Upper lobe of right lung (tissue), 1 donor: ENCODE data around the gene SIAH2. TPM values are rescaled to one million over a fixed set of nuclear protein-coding genes. Genes with fewer than 3 reads are reported as not detected.

Source experiments
- ATAC-seq: fragments of 200-7000 bp; cut with Tn5 transposase; one replicate; pipeline ENCODE4 v1.9.1; 2020; ENCODE audit warnings: mild to moderate bottlenecking, moderate library complexity
- DNase-seq: peaks from one replicate; pipeline ENCODE4 v3.0.0-alpha.2; 2020
- H3K27ac ChIP-seq: fragments of 200-600 bp; one replicate; pipeline ENCODE4 v1.8.0; 2022
- H3K27me3 ChIP-seq: fragments of 200-600 bp; one replicate; pipeline ENCODE4 v1.8.0; 2022; ENCODE audit warnings: mild to moderate bottlenecking
- H3K36me3 ChIP-seq: fragments of 200-600 bp; one replicate; pipeline ENCODE4 v1.8.0; 2022
- H3K4me1 ChIP-seq: fragments of 200-600 bp; one replicate; pipeline ENCODE4 v1.8.0; 2022
- H3K4me3 ChIP-seq: fragments of 200-600 bp; one replicate; pipeline ENCODE4 v1.8.0; 2022; ENCODE audit warnings: mild to moderate bottlenecking
- H3K9me3 ChIP-seq: fragments of 200-600 bp; one replicate; pipeline ENCODE4 v1.8.0; 2022
- intact Hi-C: fragments of 100-400 bp; cut with DNase I; formaldehyde crosslinking; loops from one replicate; pipeline ENCODE4 v1.11.0; 2022
- total RNA-seq: library from RNA; stranded (reverse); fragmentation: NEBNext Ultra II Directional; extraction: Animal tissue kit (Norgen Biotek cat#: 25700); gene quantifications from one replicate; pipeline ENCODE4 v1.2.1, GENCODE V29; 2021
- TF ChIP-seq, protein P1 (sequence below): fragments of 200-600 bp; IDR thresholded peaks from one replicate; pipeline ENCODE4 v1.8.0; 2022; ENCODE audit warnings: antibody characterized with exemption
- donor health status: DM: no; HTN: yes; CAD: no; lungs with severe emphysema.

Gene SIAH2
- total RNA-seq, 1 donor from 2014 or later: 16.9 TPM

DNA sequence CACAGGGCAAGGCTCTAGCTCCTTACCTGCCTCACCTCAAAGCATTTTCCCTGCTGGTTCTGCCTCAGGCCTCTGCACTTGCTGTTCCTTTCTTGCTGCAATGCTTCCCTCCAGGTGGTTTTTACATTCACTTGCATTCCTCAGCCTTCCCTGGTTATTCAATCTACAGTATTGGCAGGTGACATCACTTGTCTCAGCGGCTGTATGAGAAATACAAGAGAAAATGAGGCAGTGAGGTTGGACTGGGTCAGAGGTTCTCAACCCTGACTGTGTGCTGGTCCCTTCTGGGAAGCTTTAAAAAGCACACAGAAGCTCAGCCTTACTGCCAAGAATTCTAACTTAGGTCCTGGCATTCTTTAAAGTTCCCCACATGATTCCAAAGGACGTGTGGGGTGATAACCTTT is 26.7 kb downstream of the SIAH2 start:
- no peak overlapping the region for H3K4me3 ChIP-seq
- TF ChIP-seq, protein P1, sequence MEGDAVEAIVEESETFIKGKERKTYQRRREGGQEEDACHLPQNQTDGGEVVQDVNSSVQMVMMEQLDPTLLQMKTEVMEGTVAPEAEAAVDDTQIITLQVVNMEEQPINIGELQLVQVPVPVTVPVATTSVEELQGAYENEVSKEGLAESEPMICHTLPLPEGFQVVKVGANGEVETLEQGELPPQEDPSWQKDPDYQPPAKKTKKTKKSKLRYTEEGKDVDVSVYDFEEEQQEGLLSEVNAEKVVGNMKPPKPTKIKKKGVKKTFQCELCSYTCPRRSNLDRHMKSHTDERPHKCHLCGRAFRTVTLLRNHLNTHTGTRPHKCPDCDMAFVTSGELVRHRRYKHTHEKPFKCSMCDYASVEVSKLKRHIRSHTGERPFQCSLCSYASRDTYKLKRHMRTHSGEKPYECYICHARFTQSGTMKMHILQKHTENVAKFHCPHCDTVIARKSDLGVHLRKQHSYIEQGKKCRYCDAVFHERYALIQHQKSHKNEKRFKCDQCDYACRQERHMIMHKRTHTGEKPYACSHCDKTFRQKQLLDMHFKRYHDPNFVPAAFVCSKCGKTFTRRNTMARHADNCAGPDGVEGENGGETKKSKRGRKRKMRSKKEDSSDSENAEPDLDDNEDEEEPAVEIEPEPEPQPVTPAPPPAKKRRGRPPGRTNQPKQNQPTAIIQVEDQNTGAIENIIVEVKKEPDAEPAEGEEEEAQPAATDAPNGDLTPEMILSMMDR: no peak
- H3K4me1 ChIP-seq: no peaks in the 10 kb centered on the region
- H3K27ac ChIP-seq: no peak overlapping the region
- no peaks in the 10 kb centered on the region for H3K9me3 ChIP-seq
- H3K36me3 ChIP-seq: peaks cover 2% of the 10 kb centered on the region
- no peak for DNase-seq
- no peak for ATAC-seq
- H3K27me3 ChIP-seq: no peaks in the 10 kb centered on the region
- intact Hi-C loops: no loop called here

GRCh38 chr3:150734795-150735119 is 28.2 kb downstream of the SIAH2 start:
- no peak overlapping the region for H3K4me3 ChIP-seq
- TF ChIP-seq, protein P1: no peak
- DNase-seq (no peak), ATAC-seq (no peak)
- H3K27me3 ChIP-seq: no peaks in the 10 kb centered on the region
- intact Hi-C loops: no loop called here
- H3K27ac ChIP-seq: no peak overlapping the region
- no peaks in the 10 kb centered on the region for H3K4me1 ChIP-seq
- H3K9me3 ChIP-seq: no peaks in the 10 kb centered on the region
- no peaks in the 10 kb centered on the region for H3K36me3 ChIP-seq

GRCh38 chr3:150733936-150734794 is 28.8 kb downstream of the SIAH2 start:
- intact Hi-C loops: no loop called here
- Histone ChIP-seq H3K27me3 (no peaks in the 10 kb centered on the region), H3K27ac (no peak overlapping the region), H3K36me3 (no peaks in the 10 kb centered on the region), H3K4me1 (no peaks in the 10 kb centered on the region), H3K4me3 (no peak overlapping the region), H3K9me3 (no peaks in the 10 kb centered on the region)
- TF ChIP-seq, protein P1: no peak
- DNase-seq (no peak), ATAC-seq (no peak)

DNA sequence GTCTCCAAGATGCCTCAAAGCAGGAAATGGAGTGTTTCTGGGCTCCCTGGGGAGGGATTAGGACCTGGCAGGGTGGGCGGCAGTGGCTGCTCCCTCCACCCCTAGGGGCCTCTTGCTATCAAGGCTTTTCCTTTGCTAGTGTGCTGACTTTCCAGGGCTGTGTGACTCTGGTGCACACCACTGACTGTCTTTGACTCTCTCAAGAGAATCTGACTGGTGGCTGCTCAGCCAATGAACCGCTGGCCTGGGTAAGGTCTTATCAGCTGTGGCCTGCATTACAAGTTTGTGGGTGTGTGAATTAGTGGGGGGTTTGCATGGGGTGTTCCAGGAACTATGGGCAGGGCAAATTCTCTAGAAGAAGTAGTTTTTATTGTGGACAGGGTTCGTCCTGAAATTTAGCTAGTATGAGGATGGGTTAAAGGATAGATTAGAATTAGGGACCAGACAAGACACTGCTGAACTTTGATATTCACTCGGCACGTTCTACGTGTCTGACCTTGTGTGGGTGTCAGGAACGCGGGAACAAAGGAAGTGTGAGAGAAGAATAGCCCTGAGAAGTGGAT is 29.5 kb downstream of the SIAH2 start:
- ATAC-seq (no peak), DNase-seq (no peak)
- H3K4me3 ChIP-seq: no peak overlapping the region
- H3K36me3 ChIP-seq: no peaks in the 10 kb centered on the region
- intact Hi-C loops: no loop called here
- no peaks in the 10 kb centered on the region for H3K27me3 ChIP-seq
- TF ChIP-seq, protein P1: no peak
- H3K9me3 ChIP-seq: no peaks in the 10 kb centered on the region
- H3K4me1 ChIP-seq: no peaks in the 10 kb centered on the region
- no peak overlapping the region for H3K27ac ChIP-seq

DNA sequence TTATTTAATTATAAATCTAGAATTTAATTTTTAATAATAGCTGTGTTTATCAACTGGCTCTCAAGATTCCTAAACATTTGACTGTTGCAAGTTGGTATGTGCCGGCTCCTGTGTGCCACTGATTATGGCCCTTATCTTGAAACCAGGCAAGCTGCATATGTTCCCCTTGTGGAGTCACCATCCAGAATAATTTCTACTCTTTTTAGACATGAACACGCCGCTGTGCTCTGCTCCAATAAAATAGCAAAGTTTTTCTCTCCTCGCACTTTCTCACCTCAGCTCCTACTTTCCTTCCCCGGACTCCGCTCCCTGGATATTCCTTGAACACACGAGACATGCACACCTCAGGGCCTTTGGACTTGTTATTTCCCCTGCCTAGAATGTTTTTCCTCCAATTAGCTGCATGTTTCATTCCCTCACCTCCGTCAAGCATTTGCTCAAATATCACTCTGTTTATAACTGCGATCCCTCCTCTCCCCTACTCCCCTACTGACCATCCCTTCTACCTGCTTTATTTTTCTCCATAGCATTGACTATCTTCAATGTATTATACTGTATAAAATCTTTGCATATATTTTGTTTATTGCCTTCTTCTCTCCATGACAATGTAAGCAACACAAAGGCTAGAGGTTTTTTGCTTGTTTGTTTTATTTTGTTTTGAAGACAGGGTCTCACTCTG is 33.1 kb downstream of the SIAH2 start:
- Histone ChIP-seq H3K4me1 (no peaks in the 10 kb centered on the region), H3K27ac (no peak overlapping the region), H3K36me3 (no peaks in the 10 kb centered on the region), H3K9me3 (no peaks in the 10 kb centered on the region), H3K27me3 (no peaks in the 10 kb centered on the region), H3K4me3 (no peak overlapping the region)
- intact Hi-C loops: loop anchor here (10.0 kb wide), 1 partner anchor 135 kb away; no protein-coding TSS in a partner anchor
- ATAC-seq: no peak
- no peak for DNase-seq
- TF ChIP-seq, protein P1: no peak
